GM18526 (cell line): Measurements from ENCODE around the gene REP15.
A peak's percentile ranks its signal among the peaks of the same experiment; 100 is the strongest.

ENCODE experiments used
- POLR2A ChIP-seq: IDR thresholded peaks from 3 replicates; pipeline ENCODE4 v1.6.1; 2011; ENCODE audit not compliant: insufficient read length; ENCODE audit errors: extremely low read depth

The REP15 gene

DNA sequence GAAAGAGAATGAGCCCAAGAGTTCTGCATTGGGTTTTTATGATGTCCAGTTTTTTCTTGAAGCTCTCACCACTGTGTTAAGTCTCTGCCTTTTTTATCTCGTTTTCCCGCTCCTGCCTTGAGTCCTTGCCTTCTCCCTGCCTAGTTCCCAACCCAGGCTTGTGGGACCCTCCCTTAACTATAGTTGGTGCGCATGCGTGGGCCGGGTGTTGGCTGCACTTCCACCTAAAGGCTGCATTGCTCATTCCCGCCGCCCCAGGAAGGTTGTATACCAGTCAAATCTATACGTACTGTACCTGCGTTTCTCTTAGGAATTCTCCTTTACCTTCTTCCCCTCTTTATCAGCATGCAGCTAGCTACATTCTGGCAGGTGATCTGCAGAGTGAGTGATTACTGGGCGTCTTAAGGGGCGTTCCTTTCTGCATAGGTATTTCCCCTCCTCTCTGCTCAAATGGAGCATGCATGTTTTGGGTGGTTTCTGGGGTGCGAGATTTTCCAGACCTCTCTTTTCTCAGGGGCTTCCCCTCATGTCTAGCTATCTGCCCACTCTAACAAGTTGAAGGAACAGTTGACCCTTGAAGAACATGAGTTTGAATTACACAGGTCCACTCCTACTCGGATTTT, 6.6 kb upstream of the REP15 start:
- no peak for TF ChIP-seq POLR2A

DNA sequence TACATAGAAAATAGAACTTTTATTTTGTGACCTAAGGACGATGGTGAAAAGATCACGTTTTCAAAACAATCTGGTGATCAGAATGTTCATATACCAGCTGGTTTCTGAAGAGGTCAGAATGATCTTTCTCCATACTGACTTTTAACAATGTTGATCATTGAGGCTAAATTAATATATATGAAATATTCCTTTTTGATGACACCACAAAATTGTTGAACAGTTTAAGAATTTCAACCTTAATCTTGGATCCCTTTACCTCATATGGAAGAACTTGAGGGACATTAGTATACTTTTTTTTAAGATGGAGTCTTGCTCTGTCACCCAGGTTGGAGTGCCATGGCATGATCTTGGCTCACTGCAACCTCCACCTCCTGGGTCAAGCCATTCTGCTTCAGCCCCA, 2.8 kb upstream of the REP15 start:
- no peak for TF ChIP-seq POLR2A

DNA sequence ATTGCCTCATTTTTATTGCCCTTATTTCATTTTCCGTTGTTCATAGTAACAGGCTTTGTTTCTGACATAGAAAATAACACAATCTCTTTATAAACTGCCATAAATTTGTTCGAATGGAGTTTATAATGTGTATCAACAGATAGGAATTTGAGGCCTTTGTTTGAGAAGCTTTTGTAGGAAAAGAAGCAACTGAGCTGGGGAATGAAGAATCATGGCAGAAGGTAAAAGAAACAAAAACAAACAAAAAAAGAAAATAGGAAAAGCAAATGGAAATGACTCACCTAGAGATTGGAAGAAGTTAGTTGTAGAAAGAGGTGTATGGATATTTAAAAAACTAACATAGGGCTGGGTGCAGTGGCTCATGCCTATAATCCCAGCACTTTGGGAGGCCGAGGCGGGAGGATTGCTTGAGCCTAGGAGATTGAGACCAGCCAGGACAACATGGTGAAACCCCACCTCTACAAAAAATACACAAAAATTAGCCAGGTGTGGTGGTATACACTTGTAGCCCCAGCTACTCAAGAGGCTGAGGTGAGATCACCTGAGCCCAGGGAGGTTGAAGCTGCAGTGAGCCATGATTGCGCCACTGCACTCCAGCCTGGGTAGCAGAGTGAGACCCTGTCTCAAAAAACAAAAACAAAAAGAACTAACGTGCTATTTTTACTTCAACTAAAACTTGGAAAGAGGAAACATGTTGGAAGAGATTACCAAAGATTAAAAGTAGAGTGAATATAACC, 523 bp upstream of the REP15 start:
- TF ChIP-seq POLR2A: no peak

DNA sequence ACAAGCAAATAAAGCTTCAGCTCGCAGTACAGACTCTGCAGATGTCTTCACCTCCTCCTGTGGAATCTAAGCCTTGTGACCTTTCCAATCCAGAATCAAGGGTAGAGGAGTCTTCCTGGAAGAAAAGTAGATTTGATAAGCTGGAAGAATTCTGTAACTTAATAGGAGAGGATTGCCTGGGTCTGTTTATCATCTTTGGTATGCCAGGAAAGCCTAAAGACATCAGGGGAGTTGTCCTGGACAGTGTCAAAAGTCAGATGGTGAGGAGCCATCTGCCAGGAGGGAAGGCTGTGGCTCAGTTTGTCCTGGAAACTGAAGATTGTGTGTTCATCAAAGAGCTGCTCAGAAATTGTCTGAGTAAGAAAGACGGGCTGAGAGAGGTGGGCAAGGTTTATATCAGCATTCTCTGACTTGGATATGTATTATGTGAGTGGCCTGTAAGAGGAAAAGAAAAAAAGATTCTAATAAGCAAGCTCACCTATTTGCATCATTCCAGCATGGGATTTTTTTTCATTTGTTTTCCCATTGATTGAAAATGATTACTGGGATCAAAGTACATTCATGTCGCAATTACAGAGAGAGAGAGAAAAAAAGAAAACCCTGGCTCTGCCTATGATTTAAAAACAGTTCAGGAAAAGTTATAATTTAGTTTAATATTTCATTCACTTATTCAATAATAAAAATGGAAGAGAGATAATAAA, 767 bp downstream of the REP15 start:
- TF ChIP-seq POLR2A: no peak

DNA sequence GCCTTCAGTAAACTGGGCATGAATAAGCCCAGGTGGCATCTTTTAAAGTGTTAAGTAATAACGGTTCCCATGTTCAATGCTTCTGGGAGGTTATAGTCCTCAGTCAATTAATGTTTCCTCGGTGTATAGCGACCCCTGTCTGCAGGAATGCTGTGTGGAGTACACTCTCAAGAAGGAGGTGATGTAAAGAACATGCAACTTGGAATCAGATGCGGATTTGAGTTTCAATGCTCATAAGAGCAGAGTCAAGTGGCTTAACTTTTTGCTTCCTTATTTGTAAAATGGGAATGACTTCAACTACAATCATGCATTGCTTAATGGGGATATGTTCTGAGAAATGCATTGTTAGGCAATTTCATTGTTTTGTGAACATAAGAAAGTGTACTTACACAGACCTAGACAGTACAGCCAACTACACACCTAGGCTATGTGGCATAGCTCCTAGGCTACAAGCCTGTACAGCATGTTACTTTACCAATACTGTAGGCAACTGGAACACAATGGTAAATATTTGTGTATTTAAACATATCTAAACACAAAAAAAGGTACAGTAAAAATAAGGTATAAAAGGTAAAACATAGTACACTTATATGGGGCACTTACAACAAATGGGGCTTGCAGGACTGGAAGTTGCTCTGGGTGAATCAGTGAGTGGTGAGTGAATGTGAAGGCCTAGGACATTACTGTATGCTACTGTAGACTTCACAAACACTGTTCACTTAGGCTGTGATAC, 7.6 kb downstream of the REP15 start:
- no peak for TF ChIP-seq POLR2A

DNA sequence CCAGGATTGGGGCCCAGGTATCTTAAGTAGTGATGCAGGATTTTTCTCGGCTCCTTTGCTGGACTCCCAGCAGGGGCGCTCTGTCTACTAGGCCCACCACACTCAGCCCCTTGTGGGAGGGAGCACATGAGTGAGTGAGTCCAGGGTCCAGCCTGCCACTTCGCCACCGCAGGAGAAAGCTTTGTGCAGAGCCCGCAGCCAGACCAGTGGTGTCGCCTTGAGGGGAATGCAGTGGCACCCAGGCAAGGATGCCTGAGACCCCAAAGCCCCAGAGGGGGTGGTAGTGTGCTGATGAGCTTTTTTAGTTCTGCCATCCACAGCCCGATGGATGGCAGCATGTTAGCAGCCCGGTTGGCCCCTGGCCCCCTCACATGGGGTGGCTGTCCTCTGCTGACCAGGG, 9.0 kb downstream of the REP15 start:
- no peak for TF ChIP-seq POLR2A

DNA sequence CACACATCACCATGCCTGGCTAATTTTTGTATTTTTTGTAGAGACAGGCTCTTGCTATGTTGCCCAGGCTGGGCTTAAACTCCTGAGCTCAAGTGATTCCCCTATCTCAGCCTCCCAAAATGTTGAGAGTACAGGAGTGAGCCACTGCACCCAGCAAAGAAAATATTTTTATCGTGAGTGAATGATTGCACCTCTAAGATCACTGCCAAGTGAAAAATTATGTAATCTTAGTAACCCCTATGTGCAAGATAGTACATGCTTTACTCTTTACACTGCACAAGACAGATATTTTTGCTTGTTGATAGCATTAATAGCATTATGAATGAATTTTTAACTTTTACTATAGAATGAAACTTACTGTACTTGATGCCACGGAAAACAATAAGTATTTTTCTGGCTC, 11.0 kb downstream of the REP15 start:
- no peak for TF ChIP-seq POLR2A

DNA sequence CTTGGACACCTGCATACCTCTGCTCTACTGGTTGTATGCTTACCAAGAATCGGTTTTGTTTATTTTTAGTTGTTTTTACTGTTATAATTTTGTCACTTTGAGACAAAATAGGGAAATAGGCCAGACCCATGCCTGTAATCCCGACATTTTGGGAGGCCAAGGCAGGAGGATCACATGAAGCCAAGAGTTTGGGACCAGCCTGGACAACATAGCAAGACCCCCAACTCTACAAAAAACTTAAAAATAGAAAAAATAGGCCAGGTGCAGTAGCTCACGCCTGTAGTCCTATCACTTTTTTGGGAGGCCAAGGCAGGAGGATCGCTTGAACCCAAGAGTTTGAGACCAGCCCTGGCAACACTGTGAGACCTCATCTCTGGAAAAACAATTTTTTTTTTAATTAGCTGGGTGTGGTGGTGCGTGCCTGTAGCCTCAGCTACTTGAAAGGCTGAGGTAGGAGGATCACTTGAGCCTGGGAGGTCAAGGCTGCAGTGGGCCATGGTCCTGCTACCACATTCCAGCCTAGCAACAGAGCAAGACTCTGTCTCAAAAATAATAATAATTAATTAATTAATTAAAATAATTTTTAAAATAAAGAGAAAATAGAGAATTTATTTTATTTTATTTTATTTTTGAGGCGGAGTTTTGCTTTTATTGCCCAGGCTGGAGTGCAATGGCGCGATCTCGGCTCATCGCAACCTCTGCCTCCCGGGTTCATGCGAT, 13.1 kb downstream of the REP15 start:
- TF ChIP-seq POLR2A: no peak

DNA sequence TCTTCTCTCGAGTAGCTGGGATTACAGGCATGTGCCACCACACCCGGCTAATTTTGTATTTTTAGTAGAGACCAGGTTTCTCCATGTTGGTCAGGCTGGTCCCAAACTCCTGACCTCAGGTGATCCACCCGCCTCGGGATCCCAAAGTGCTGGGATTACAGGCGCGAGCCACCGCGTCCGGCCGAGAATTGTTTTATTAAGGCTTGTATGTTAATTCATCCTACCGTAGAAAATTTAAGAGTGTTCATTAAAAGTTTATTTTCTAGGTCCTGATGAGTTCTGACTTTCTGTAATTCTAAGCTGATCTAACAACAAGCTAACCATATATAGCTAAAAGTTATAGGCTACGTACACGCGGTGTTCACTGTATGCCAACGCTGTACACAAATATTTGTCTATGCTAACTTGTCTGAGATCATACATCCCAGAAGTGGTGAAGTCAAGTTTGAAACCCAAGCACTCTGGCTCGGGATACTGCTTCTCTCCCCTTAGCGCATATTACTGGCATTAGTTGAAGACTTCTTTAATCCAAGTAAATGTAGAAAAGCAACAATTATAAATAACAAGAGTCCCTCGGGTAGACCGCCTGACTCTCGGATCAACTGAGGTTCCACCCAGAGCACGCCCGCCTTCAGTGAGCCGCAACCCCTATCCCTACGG, 13.8 kb downstream of the REP15 start:
- TF ChIP-seq POLR2A: no peak

DNA sequence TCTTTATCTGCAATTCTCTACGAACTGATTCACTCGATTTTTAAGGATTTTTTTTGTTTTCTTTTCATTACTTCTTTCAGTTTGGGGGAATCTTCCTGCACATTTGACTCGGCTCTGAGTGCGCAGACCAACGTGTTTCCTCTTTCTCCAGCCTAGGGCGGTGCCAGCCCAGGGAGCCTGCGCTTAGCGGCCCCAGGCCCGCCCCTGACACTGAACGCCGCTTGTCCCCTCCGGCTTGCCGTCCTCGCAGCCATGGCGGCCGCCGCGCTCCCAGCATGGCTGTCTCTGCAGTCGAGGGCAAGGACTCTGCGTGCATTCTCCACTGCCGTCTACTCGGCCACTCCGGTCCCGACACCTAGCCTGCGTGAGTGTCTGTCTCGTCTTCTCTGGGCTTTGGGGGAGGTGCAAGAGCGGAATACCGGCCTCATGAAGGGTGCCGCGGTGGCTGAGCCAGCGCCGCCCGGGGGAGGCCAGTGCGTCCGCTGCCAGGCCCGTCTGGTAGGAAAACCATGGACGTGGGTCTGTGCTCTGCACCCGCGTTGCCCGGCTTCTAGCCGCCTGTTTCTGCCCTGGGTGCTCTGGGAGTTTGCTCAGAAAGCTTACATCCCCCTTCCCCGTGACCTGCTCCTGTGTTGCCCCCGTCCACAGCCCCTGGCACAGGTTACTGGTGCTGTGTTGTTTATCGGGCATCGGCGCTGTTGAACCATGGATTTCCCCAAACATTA, 14.5 kb downstream of the REP15 start, which contains the start of gene MRPS35:
MRPS35 (plus strand) TSS at position 241 of the 725 bp plus-strand sequence; CDS start at position 253, 12 bp downstream.
- peak; percentile 94 for TF ChIP-seq POLR2A

DNA sequence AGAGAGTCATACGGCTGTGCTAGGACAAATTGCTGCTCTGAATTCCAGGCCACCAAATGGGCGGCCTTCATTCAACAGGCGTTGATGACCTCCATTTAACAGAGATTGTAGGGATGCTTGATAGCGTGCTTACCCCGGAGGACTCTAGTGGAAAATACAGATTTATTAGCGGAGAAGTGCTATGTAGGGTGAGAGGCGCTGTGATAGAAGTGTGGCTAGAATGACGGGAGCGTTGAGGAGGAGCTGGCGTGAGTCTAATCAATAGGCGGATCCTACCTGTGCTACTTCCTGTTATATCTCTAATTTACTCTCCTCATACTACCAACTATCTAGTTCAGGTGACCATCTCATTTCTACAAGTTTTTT, 15.1 kb downstream of the REP15 start:
- no peak for TF ChIP-seq POLR2A

DNA sequence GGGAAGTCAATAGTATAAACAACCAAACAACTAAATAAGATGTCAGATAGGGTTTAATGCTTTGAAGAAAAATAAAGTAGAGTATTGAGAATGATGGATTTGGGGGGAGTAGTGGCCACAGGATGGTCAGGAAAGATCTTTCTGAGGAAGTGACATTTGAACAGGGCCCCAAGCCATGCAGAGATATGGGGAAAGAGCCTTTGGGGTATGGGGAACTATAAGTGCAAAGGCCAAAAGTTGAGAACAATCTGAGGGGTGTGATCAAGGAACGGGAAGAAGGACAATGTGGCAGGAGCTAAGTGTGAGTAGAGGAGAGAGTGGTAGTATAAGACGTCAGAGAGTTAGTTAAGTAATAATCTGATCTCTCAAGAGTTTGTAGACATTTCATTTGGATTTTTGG, 15.7 kb downstream of the REP15 start:
- TF ChIP-seq POLR2A: no peak

DNA sequence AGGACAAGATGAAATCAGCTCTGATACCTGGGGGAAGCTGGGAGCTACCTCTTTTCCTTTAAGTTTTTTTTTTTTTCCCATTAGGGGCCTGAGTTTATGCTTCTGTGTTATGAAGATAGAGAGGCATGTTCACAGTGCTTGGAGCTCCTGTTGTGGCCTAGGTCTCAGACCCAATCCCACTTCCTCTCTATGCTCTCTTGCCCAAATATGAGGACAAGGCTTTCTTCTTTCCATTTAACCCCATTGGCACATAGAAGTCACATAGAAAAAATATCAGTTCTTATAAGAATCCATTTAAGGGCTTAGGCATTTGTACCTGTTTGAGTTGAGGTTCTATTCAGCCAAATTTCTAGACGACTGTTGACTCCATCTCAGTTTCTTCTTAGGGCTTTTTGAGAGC, 27.0 kb downstream of the REP15 start:
- TF ChIP-seq POLR2A: no peak

DNA sequence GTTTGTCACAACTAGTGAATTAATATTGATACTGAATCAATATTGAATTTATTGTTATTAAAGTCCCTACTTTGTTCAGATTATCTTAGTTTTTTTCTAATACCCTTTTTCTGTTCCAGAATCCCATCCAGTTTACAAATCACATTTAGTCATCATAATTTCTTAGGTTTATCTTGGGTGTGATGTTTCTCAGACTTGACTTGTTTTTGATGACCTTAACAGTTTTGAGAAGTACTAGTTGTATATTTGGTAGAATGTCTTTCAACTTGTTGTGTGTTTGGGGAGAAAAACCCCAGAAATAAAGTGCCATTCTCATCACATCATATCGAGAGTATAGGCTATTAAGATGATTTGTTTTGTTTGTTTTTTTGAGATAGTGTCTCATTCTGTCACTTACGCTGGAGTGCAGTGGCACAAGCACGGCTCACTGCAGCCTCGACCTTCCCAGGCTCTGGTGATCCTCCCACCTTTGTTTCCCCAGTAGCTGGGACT, 33.9 kb downstream of the REP15 start:
- TF ChIP-seq POLR2A: no peak
